ENCODE measurements around the gene GPR82.

GPR82 gene

DNA sequence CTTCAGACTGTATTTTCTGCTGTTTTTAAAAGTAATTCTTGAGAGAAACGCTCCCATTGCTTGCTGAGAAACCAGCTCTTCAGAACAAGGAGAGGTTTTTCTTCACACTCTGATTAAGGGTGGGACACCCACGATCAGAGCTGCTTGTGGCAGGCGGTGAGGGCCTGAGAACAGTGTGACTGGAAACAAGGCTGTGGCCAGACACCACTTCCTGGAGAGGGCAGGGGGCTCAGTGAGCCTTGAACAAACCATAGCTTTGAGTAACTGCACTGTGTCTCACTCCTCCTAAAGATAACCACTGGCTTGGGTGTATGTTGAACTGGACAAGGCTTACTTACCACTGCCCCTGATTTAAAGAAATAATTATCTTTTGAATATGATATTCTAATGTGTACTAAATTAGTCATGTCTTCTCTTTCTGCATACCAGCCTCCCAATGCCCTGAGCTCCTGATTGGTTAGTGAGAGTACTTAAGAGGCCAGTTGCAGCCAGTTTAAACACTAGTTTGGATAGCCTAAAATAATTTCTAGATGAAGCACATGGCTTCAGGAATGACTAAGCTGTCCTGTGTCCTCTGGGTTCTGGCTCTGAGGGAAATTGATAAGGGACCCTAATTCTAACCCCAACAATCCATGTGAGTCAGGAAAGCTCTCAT is 3.7 kb upstream of the GPR82 start:
- peak overlapping the region; percentile 38 for H3K27ac ChIP-seq (ENCODE audit: low read depth, low read length)
- H3K36me3 ChIP-seq (ENCODE audit: control insufficient read depth, low read length): no peaks in the 10 kb centered on the region
- peak overlapping the region; percentile 37 for H3K4me2 ChIP-seq (ENCODE audit: low read length)

DNA sequence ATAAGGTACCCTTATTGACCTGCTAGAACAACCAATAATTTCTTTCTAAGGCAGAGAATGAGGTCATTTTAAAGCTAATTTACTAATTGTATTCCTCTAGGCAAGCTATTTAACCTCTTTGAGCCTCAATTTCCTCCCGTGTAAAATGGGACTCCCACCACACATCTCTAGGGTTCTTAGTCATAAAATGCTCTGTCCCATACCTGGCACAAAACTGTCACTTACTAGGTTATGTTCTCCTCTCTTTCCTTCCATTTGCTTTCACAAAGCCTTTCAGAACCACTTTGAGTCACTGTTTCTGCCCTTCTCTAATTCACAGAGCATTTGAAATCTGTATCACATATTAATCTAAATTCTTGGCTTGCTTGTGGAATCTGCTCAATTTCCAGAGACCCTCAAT is 2.4 kb upstream of the GPR82 start:
- no peak for TF ChIP-seq EZH2phosphoT487 (IDR thresholded peaks at IDR 0.05; ENCODE audit: borderline replicate concordance, low read length)
- TF ChIP-seq, protein P1, sequence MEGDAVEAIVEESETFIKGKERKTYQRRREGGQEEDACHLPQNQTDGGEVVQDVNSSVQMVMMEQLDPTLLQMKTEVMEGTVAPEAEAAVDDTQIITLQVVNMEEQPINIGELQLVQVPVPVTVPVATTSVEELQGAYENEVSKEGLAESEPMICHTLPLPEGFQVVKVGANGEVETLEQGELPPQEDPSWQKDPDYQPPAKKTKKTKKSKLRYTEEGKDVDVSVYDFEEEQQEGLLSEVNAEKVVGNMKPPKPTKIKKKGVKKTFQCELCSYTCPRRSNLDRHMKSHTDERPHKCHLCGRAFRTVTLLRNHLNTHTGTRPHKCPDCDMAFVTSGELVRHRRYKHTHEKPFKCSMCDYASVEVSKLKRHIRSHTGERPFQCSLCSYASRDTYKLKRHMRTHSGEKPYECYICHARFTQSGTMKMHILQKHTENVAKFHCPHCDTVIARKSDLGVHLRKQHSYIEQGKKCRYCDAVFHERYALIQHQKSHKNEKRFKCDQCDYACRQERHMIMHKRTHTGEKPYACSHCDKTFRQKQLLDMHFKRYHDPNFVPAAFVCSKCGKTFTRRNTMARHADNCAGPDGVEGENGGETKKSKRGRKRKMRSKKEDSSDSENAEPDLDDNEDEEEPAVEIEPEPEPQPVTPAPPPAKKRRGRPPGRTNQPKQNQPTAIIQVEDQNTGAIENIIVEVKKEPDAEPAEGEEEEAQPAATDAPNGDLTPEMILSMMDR (IDR thresholded peaks at IDR 0.05; ENCODE audit: low read depth, low read length, poor library complexity, severe bottlenecking): no peak
- Histone ChIP-seq H3K9me3 (ENCODE audit: control insufficient read depth, insufficient read depth, low read length) (peaks cover 5% of the 10 kb centered on the region; the same call in 1 of the 2 replicates), H3F3A (ENCODE audit: control insufficient read depth, insufficient read depth) (0 out of 2 replicates have a peak, but pooled peaks cover 9% of the 10 kb centered on the region), H3K9me2 (replicated peaks; ENCODE audit: control insufficient read depth, low read length) (no peaks in the 10 kb centered on the region), H3K79me2 (ENCODE audit: control insufficient read depth, low read length) (no peaks in the 10 kb centered on the region), H3K4me2 (ENCODE audit: low read length) (no peak overlapping the region), H3K4me1 (ENCODE audit: control insufficient read depth, low read length) (peaks cover 73% of the 10 kb centered on the region), H3K27ac (ENCODE audit: low read depth, low read length) (no peak overlapping the region), H3K36me3 (ENCODE audit: control insufficient read depth, low read length) (no peaks in the 10 kb centered on the region), H3K4me3 (ENCODE audit: low read length) (no peak overlapping the region), H3K27me3 (ENCODE audit: control insufficient read depth, low read length) (no peaks in the 10 kb centered on the region), H4K20me1 (ENCODE audit: control insufficient read depth, insufficient read depth, low read depth, low read length) (no peaks in the 10 kb centered on the region)

More for the DNA sequence above, 3.7 kb upstream of the GPR82 start:
- H3K79me2 ChIP-seq (ENCODE audit: control insufficient read depth, low read length): no peaks in the 10 kb centered on the region
- peaks cover 5% of the 10 kb centered on the region; the same call in 1 of the 2 replicates for H3K9me3 ChIP-seq (ENCODE audit: control insufficient read depth, insufficient read depth, low read length)
- H3K27me3 ChIP-seq (ENCODE audit: control insufficient read depth, low read length): no peaks in the 10 kb centered on the region
- TF ChIP-seq EZH2phosphoT487 (IDR thresholded peaks at IDR 0.05; ENCODE audit: borderline replicate concordance, low read length): no peak
- TF ChIP-seq, protein P1 (IDR thresholded peaks at IDR 0.05; ENCODE audit: low read depth, low read length, poor library complexity, severe bottlenecking): no peak
- H3K9me2 ChIP-seq (replicated peaks; ENCODE audit: control insufficient read depth, low read length): no peaks in the 10 kb centered on the region
- H3F3A ChIP-seq (ENCODE audit: control insufficient read depth, insufficient read depth): 0 out of 2 replicates have a peak, but pooled peaks cover 9% of the 10 kb centered on the region
- H4K20me1 ChIP-seq (ENCODE audit: control insufficient read depth, insufficient read depth, low read depth, low read length): no peaks in the 10 kb centered on the region
- H3K4me3 ChIP-seq (ENCODE audit: low read length): no peak overlapping the region
- peaks cover 68% of the 10 kb centered on the region for H3K4me1 ChIP-seq (ENCODE audit: control insufficient read depth, low read length)

DNA sequence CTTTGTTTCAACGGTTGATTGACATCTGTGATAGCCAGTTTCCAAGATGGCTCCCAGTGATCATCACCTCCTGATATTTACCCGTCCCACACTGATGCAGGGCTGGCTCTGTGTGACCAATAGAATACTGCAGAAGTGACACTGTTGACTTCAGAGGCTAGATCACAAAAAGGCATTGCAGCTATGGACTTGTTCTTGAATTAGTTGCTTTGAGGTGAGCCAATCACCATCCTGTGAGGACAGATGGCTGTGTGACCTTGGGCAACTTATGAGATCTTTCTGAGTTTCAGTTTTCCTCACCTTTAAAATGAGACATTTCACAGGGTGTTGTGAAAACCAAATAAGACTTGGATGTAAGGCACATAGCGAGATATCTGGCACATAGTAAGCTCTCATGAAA is 1.8 kb upstream of the GPR82 start:
- TF ChIP-seq, protein P1 (IDR thresholded peaks at IDR 0.05; ENCODE audit: low read depth, low read length, poor library complexity, severe bottlenecking): no peak
- no peak for TF ChIP-seq EZH2phosphoT487 (IDR thresholded peaks at IDR 0.05; ENCODE audit: borderline replicate concordance, low read length)
- H3K79me2 ChIP-seq (ENCODE audit: control insufficient read depth, low read length): no peaks in the 10 kb centered on the region
- no peaks in the 10 kb centered on the region for H3K27me3 ChIP-seq (ENCODE audit: control insufficient read depth, low read length)
- H3K4me1 ChIP-seq (ENCODE audit: control insufficient read depth, low read length): peaks cover 67% of the 10 kb centered on the region
- peaks cover 5% of the 10 kb centered on the region; the same call in 1 of the 2 replicates for H3K9me3 ChIP-seq (ENCODE audit: control insufficient read depth, insufficient read depth, low read length)
- H3K27ac ChIP-seq (ENCODE audit: low read depth, low read length): no peak overlapping the region; the same call in 1 of the 2 replicates
- no peak overlapping the region for H3K4me2 ChIP-seq (ENCODE audit: low read length)
- H3K36me3 ChIP-seq (ENCODE audit: control insufficient read depth, low read length): no peaks in the 10 kb centered on the region
- H3K9me2 ChIP-seq (replicated peaks; ENCODE audit: control insufficient read depth, low read length): no peaks in the 10 kb centered on the region
- 0 out of 2 replicates have a peak, but pooled peaks cover 9% of the 10 kb centered on the region for H3F3A ChIP-seq (ENCODE audit: control insufficient read depth, insufficient read depth)
- H4K20me1 ChIP-seq (ENCODE audit: control insufficient read depth, insufficient read depth, low read depth, low read length): no peaks in the 10 kb centered on the region
- no peak overlapping the region for H3K4me3 ChIP-seq (ENCODE audit: low read length)

Measured in DOHH2 (cell line).